Liver (tissue), 9 donors: ENCODE results near the gene CMBL. TPM values are rescaled to one million over a fixed set of nuclear protein-coding genes. Genes with fewer than 3 reads are reported as not detected.
"Not testable (repeated sequence)": the region's sequence is repeated elsewhere in the genome, so short reads cannot be mapped to it uniquely, and the experiment has no call there.

Source experiments
- DNase-seq: peaks from one replicate; pipeline ENCODE4 v3.0.0-alpha.2; 2017; ENCODE audit warnings: low spot score
- H3K27ac ChIP-seq, 2 donors: one replicate each; pipeline ENCODE4 v1.7.0; 2013; ENCODE audit warnings: inconsistent platforms in 2 of 2, low read length in 2 of 2, control low read depth in 1 of 2, low read depth in 1 of 2, mild to moderate bottlenecking in 1 of 2
- H3K27me3 ChIP-seq, 4 donors: one replicate each; pipeline versions ENCODE4 v1.6.1 to v1.7.0; 2013; ENCODE audit warnings: low read length in 3 of 4, inconsistent platforms in 1 of 4, mild to moderate bottlenecking in 1 of 4, moderate library complexity in 1 of 4; ENCODE audit not compliant: control insufficient read depth in 4 of 4, insufficient read depth in 4 of 4
- H3K36me3 ChIP-seq, 4 donors: one replicate each; pipeline versions ENCODE4 v1.6.1 to v1.7.0; 2013; ENCODE audit warnings: low read length in 3 of 4, mild to moderate bottlenecking in 3 of 4, low read depth in 1 of 4, moderate library complexity in 1 of 4; ENCODE audit not compliant: control insufficient read depth in 4 of 4, insufficient read depth in 3 of 4
- H3K4me1 ChIP-seq, 4 donors: one replicate each; pipeline versions ENCODE4 v1.6.1 to v1.7.0; 2013; ENCODE audit warnings: low read length in 3 of 4, mild to moderate bottlenecking in 3 of 4, moderate library complexity in 1 of 4; ENCODE audit not compliant: control insufficient read depth in 4 of 4, insufficient read depth in 4 of 4
- H3K4me3 ChIP-seq, 3 donors: one replicate each; pipeline versions ENCODE4 v1.6.1 to v1.7.0; 2013; ENCODE audit warnings: low read length in 3 of 3, control low read depth in 1 of 3, low read depth in 1 of 3, mild to moderate bottlenecking in 1 of 3
- H3K9ac ChIP-seq, 2 donors: one replicate each; pipeline ENCODE4 v1.7.0; 2013; ENCODE audit warnings: low read length in 2 of 2, mild to moderate bottlenecking in 2 of 2, moderate library complexity in 2 of 2, control low read depth in 1 of 2, low read depth in 1 of 2
- H3K9me3 ChIP-seq, 4 donors: one replicate each; pipeline versions ENCODE4 v1.6.1 to v1.7.0; 2013; ENCODE audit warnings: low read length in 3 of 4; ENCODE audit not compliant: control insufficient read depth in 4 of 4
- ATF3 ChIP-seq: IDR thresholded peaks from 2 replicates; pipeline ENCODE4 v1.6.1; 2016; ENCODE audit warnings: antibody characterized with exemption
- NR2F2 ChIP-seq: IDR thresholded peaks from 2 replicates; pipeline ENCODE4 v1.6.1; 2016; ENCODE audit warnings: antibody characterized with exemption
- REST ChIP-seq: IDR thresholded peaks from 2 replicates; pipeline ENCODE4 v1.6.1; 2016; ENCODE audit warnings: antibody characterized with exemption, mild to moderate bottlenecking
- ZBTB33 ChIP-seq: IDR thresholded peaks from 2 replicates; pipeline ENCODE4 v1.6.1; 2016; ENCODE audit warnings: antibody characterized with exemption
- WGBS: extraction: QIAGEN DNeasy Blood & Tissue Kit; methylation state at CpG from one replicate; pipeline ENCODE4 v1.1.7; 2013; 5-methylcytosine and 5-hydroxymethylcytosine counted together
- polyA plus RNA-seq, 2 donors: library from polyadenylated mRNA; stranded (reverse) in 1 of 2; unstranded in 1 of 2; fragments of 200-250 nt in 1 of 2; fragments of >200 nt in 1 of 2; fragmentation: Nextera tagmentation in 1 of 2; extraction: Ambion mirVana in 1 of 2; gene quantifications; one replicate each; pipeline versions ENCODE4 v1.2.1 to v1.2.3, GENCODE V29; 2013 to 2015
- total RNA-seq, 2 donors: library from RNA; depleted of rRNA; stranded (reverse); fragments of >200 nt; gene quantifications; one replicate each; pipeline ENCODE4 v1.2.3, GENCODE V29; 2014
- donor health status: healthy.
- donor health status: healthy.
- donor health status: healthy.
- donor health status: healthy.
- donor health status: healthy.

The CMBL gene
- total and polyA plus RNA-seq, 4 donors = 6.8 to 56.1 (median 41.7) TPM

GRCh38 chr5:10286862-10287227 lies 20.9 kb downstream of the CMBL start:
- Histone ChIP-seq H3K4me3 (no peak overlapping the region), H3K27ac (no peak overlapping the region), H3K27me3 (no peaks in the 10 kb centered on the region), H3K9ac (no peak overlapping the region), H3K36me3 (peaks cover 0 to 13% (median 11%) of the 10 kb centered on the region in 4 donors), H3K9me3 (no peaks in the 10 kb centered on the region), H3K4me1 (peaks cover 1 to 33% (median 25%) of the 10 kb centered on the region in 4 donors)
- WGBS = 94% methylated on average over 7 of the region's 7 CpGs
- no peak for DNase-seq
- TF ChIP-seq ATF3 = no peak

GRCh38 chr5:10286162-10286861 lies 21.4 kb downstream of the CMBL start:
- 84% methylated on average over 6 of the region's 6 CpGs for WGBS
- Histone ChIP-seq H3K9ac (no peak overlapping the region), H3K4me3 (no peak overlapping the region), H3K36me3 (peaks cover 0 to 16% (median 14%) of the 10 kb centered on the region in 4 donors), H3K9me3 (no peaks in the 10 kb centered on the region), H3K4me1 (peaks cover 1 to 33% (median 25%) of the 10 kb centered on the region in 4 donors), H3K27me3 (no peaks in the 10 kb centered on the region), H3K27ac (no peak overlapping the region)
- TF ChIP-seq ZBTB33 = no peak
- no peak for TF ChIP-seq NR2F2
- no peak for TF ChIP-seq REST
- DNase-seq = no peak

GRCh38 chr5:10285362-10285761 lies 22.3 kb downstream of the CMBL start:
- H3K9me3 ChIP-seq, DNase-seq, H3K9ac ChIP-seq, H3K4me3 ChIP-seq, H3K27me3 ChIP-seq, H3K27ac ChIP-seq: not testable (repeated sequence)
- WGBS = 87% methylated on average over 8 of the region's 8 CpGs
- Histone ChIP-seq H3K36me3 (peaks cover 0 to 18% (median 15%) of the 10 kb centered on the region in 4 donors), H3K4me1 (peaks cover 1 to 25% (median 20%) of the 10 kb centered on the region in 4 donors)
